ENCODE data around the gene MAML3. TPM values are rescaled to one million over a fixed set of nuclear protein-coding genes. Genes with fewer than 3 reads are reported as not detected.

Gene MAML3
- total RNA-seq, 1 donor from 2014 or later: 8.1 TPM

GRCh38 chr4:140069066-140069465 is 84.9 kb downstream of the MAML3 start:
- Histone ChIP-seq H4K20me1 (ENCODE audit: insufficient read depth, low read length) (no peaks in the 10 kb centered on the region), H3K4me1 (ENCODE audit: insufficient read depth, low read length) (peaks cover 13% of the 10 kb centered on the region), H2AFZ (ENCODE audit: low read depth, low read length) (no peak overlapping the region), H3K9ac (ENCODE audit: low read length) (no peak overlapping the region), H3K9me3 (ENCODE audit: insufficient read depth, low read depth, low read length) (no peaks in the 10 kb centered on the region), H3K4me2 (ENCODE audit: low read length) (no peak overlapping the region), H3K27ac (ENCODE audit: low read depth, low read length) (no peak overlapping the region), H3K79me2 (ENCODE audit: insufficient read depth, low read length) (no peaks in the 10 kb centered on the region), H3K27me3 (ENCODE audit: insufficient read depth, low read length) (no peaks in the 10 kb centered on the region), H3K4me3 (ENCODE audit: insufficient read depth, low read depth, low read length) (no peak overlapping the region), H3K36me3 (ENCODE audit: insufficient read depth, low read length) (no peaks in the 10 kb centered on the region)
- Mint-ChIP-seq H3K9me3 (ENCODE audit: unreplicated experiment) (no peaks in the 10 kb centered on the region), H3K4me3 (ENCODE audit: unreplicated experiment) (peak overlapping the region; percentile 17), H3K27me3 (ENCODE audit: low read depth, unreplicated experiment) (no peaks in the 10 kb centered on the region), H3K4me1 (ENCODE audit: low read depth, unreplicated experiment) (peaks cover 70% of the 10 kb centered on the region), H3K36me3 (ENCODE audit: low read depth, unreplicated experiment) (peaks cover 2% of the 10 kb centered on the region), H3K27ac (ENCODE audit: unreplicated experiment) (no peak overlapping the region)
- DNase-seq (ENCODE audit: low read depth) (no peak), FAIRE-seq (no peak)
- TF ChIP-seq CTCF (IDR thresholded peaks at IDR 0.05; ENCODE audit: insufficient read depth, low read depth, low read length) (no peak), EZH2 (IDR thresholded peaks at IDR 0.05; ENCODE audit: insufficient read depth, low read length) (no peak)

DNA sequence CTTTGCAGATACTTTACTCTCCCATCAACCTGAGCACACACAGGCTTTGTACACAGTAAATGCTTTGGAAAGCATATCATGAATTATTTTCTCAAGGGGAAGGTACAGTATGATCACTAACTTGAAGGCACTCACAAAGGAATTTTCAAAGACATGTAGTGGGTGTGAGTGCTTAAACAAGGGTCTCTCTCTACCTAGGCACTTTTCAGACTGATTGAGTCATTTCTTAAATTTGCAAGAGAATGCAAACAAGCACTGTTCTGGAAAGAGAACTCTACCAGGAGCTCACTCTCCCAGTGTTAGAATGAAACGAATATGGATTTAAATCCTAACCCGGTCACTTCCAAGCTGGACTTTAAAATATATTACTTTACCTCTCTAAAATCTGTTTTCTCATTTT is 85.7 kb downstream of the MAML3 start:
- no peak overlapping the region for H3K4me3 Mint-ChIP-seq (ENCODE audit: unreplicated experiment)
- DNase-seq (ENCODE audit: low read depth) (no peak), FAIRE-seq (no peak)
- Histone ChIP-seq H3K79me2 (ENCODE audit: insufficient read depth, low read length) (no peaks in the 10 kb centered on the region), H3K36me3 (ENCODE audit: insufficient read depth, low read length) (no peaks in the 10 kb centered on the region), H3K9ac (ENCODE audit: low read length) (no peak overlapping the region), H3K27ac (ENCODE audit: low read depth, low read length) (no peak overlapping the region), H3K4me3 (ENCODE audit: insufficient read depth, low read depth, low read length) (no peak overlapping the region), H4K20me1 (ENCODE audit: insufficient read depth, low read length) (no peaks in the 10 kb centered on the region), H3K4me1 (ENCODE audit: insufficient read depth, low read length) (peaks cover 13% of the 10 kb centered on the region), H3K27me3 (ENCODE audit: insufficient read depth, low read length) (no peaks in the 10 kb centered on the region), H2AFZ (ENCODE audit: low read depth, low read length) (no peak overlapping the region), H3K4me2 (ENCODE audit: low read length) (no peak overlapping the region), H3K9me3 (ENCODE audit: insufficient read depth, low read depth, low read length) (no peaks in the 10 kb centered on the region)
- no peaks in the 10 kb centered on the region for H3K9me3 Mint-ChIP-seq (ENCODE audit: unreplicated experiment)
- TF ChIP-seq CTCF (IDR thresholded peaks at IDR 0.05; ENCODE audit: insufficient read depth, low read depth, low read length) (no peak), EZH2 (IDR thresholded peaks at IDR 0.05; ENCODE audit: insufficient read depth, low read length) (no peak)
- H3K27me3 Mint-ChIP-seq (ENCODE audit: low read depth, unreplicated experiment): no peaks in the 10 kb centered on the region
- H3K4me1 Mint-ChIP-seq (ENCODE audit: low read depth, unreplicated experiment): peaks cover 72% of the 10 kb centered on the region
- no peak overlapping the region for H3K27ac Mint-ChIP-seq (ENCODE audit: unreplicated experiment)
- peaks cover 2% of the 10 kb centered on the region for H3K36me3 Mint-ChIP-seq (ENCODE audit: low read depth, unreplicated experiment)

DNA sequence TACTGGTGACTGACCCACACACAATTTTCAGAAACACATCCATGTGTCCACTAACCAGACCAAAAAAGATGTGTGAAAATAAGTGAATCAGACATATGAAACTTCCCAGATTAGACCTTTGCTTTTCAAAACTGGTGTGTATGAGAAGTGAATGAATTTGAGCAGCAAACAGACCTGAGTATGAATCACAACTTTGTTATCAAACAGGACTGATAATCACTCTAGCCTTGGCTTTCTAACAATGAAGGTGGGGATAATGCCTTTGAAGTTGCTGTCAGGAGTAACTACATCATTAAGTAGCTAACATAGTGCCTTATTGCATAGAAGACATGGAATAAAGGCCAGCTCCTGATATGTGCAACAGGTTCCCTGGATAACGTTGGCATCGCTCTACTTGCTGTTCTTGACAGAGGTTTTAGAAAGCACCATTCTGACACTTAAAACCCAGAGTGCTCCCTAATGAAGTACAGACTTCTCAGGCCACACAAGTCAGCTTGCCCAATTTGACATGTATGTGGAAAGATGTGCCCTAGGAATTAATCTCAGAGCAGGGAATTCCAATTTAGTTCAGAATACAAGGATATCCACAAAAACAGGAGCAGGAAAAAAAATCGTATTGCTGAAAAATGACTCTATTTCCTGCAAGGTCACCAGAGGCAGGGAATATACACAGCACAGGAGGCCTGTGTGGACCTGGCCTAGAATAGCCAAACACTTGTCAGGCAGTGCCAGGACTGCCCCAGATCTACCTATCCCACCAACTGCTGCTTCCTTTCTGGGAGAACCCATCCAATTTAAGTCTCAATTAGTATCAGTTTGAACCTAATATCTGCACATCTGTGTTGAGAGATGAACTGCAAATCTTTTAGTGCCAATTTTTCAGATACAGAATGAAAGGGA is 87.7 kb downstream of the MAML3 start:
- Histone ChIP-seq H3K9ac (ENCODE audit: low read length) (no peak overlapping the region), H3K27me3 (ENCODE audit: insufficient read depth, low read length) (no peaks in the 10 kb centered on the region), H4K20me1 (ENCODE audit: insufficient read depth, low read length) (no peaks in the 10 kb centered on the region), H3K79me2 (ENCODE audit: insufficient read depth, low read length) (no peaks in the 10 kb centered on the region), H3K4me1 (ENCODE audit: insufficient read depth, low read length) (peaks cover 14% of the 10 kb centered on the region), H3K4me3 (ENCODE audit: insufficient read depth, low read depth, low read length) (no peak overlapping the region), H3K9me3 (ENCODE audit: insufficient read depth, low read depth, low read length) (no peaks in the 10 kb centered on the region), H3K4me2 (ENCODE audit: low read length) (no peak overlapping the region), H2AFZ (ENCODE audit: low read depth, low read length) (no peak overlapping the region), H3K36me3 (ENCODE audit: insufficient read depth, low read length) (no peaks in the 10 kb centered on the region), H3K27ac (ENCODE audit: low read depth, low read length) (no peak overlapping the region)
- H3K36me3 Mint-ChIP-seq (ENCODE audit: low read depth, unreplicated experiment): no peaks in the 10 kb centered on the region
- H3K4me1 Mint-ChIP-seq (ENCODE audit: low read depth, unreplicated experiment): peaks cover 73% of the 10 kb centered on the region
- no peak for DNase-seq (ENCODE audit: low read depth)
- H3K27me3 Mint-ChIP-seq (ENCODE audit: low read depth, unreplicated experiment): no peaks in the 10 kb centered on the region
- H3K9me3 Mint-ChIP-seq (ENCODE audit: unreplicated experiment): no peaks in the 10 kb centered on the region
- no peak overlapping the region for H3K4me3 Mint-ChIP-seq (ENCODE audit: unreplicated experiment)
- no peak for TF ChIP-seq CTCF (IDR thresholded peaks at IDR 0.05; ENCODE audit: insufficient read depth, low read depth, low read length)
- no peak for TF ChIP-seq EZH2 (IDR thresholded peaks at IDR 0.05; ENCODE audit: insufficient read depth, low read length)
- H3K27ac Mint-ChIP-seq (ENCODE audit: unreplicated experiment): peak overlapping the region; percentile 44
- FAIRE-seq: no peak

All from astrocyte (in vitro differentiated cells and primary cell).